GM19099 (cell line): ENCODE results near the gene NGFR.

Source experiments
- POLR2A ChIP-seq: IDR thresholded peaks from 3 replicates; pipeline ENCODE4 v1.6.1; 2011; ENCODE audit warnings: low read depth; ENCODE audit not compliant: insufficient read length; ENCODE audit errors: extremely low read depth

NGFR gene

GRCh38 chr17:49527927-49528651 lies 33.0 kb downstream of the NGFR start:
- TF ChIP-seq POLR2A = no peak

- TF ChIP-seq POLR2A = no peak
Observed at GRCh38 chr17:49528966-49529365, 33.9 kb downstream of the NGFR start.

GRCh38 chr17:49530118-49530517 lies 35.0 kb downstream of the NGFR start:
- no peak for TF ChIP-seq POLR2A

GRCh38 chr17:49543860-49544259 lies 48.8 kb downstream of the NGFR start:
- no peak for TF ChIP-seq POLR2A

GRCh38 chr17:49545007-49545660 lies 50.0 kb downstream of the NGFR start:
- TF ChIP-seq POLR2A = no peak

GRCh38 chr17:49545806-49546545 lies 50.9 kb downstream of the NGFR start:
- no peak for TF ChIP-seq POLR2A

DNA sequence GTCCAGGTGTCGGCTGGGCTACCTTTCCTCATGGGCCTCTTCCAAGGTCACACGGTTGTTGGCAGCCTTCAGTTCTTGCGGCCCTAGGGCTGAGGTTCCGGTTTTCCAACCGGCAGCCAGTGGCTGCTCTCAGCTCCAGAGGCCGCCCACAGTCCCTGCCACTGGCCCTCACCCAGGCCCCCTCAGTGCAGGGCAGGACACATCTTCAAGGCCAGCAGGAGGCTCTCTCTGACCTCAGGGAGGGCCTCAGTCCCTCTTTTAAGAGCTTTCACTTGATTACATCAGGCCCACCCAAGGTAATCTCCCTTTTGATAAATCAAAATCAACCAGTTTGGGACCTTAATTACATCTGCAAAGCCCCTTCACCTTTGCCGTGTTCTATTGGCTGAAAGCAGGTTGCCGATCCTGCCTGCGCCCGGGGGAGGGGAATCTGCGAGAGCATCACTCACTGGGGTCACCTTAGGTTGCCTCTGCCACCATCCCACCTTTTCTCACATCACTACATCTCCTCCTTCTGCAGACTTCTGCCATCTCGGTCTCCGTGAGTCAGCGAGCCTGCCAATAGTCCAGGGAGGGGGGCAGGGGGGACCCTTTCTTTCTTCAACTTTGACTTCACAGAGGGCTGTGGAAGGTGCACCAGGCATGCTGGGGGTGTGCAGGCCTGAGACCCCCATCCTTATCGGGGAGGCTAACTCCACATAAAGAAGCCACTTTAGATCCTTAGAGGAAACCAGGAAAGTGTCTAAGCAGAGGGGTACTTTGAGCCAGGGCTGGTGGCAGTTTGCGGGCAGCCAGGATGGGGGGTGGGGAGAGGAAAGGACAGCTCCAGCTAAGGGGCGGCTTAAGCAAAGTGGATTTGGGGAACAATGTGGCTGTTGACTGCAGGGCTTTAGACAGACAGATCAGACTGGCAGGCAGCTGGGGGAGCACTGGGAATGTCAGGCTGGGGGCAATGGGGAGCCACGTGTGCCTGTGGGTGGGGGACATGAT lies 51.7 kb downstream of the NGFR start:
- TF ChIP-seq POLR2A = no peak

DNA sequence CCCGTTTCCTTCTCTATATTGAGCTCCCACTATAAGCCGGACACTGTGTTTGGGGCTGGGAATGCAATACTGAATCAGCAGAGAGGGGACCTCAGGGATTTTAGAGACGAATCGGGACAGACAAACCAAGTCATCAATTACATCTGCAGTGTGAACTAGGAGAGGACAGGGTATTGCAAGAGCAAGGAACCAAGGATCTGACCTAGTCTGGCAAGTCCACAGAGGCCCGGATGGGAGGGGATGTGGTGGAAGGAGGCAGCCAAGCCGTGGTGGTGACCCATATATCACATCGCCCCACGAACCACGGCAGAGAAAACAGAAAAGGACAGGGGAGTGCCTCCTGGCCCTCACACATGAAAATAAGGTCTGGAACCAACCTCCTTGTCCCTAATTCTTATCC lies 52.5 kb downstream of the NGFR start:
- no peak for TF ChIP-seq POLR2A

DNA sequence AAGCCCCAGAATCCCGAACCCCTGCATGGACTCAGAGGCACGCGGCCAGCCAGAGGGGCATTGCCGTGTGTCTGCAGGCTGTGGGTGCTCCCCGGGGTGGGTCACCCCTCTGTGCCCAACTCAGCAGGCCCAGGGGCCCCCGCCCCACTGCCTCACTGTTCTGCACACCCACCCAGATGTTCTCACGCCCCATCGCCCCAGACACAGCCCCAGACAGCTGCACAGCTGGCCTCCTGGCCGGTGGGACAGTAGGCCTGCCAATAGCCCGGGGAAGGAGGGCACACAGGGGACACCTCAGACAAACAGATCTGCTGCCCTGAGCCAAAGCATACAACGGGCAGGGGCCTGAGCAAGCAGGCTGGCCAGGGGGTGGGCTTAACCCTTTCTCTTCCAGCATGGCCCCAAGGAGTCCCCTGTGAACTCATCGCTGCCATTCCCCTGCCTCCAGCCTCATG lies 53.0 kb downstream of the NGFR start:
- no peak for TF ChIP-seq POLR2A

- no peak for TF ChIP-seq POLR2A
Observed at GRCh38 chr17:49548506-49549310, 53.6 kb downstream of the NGFR start.

- no peak for TF ChIP-seq POLR2A
Observed at GRCh38 chr17:49549311-49549605, 54.2 kb downstream of the NGFR start.

- no peak for TF ChIP-seq POLR2A
Observed at GRCh38 chr17:49549691-49550678, 54.9 kb downstream of the NGFR start.

- no peak for TF ChIP-seq POLR2A
Observed at GRCh38 chr17:49551221-49552069, 56.4 kb downstream of the NGFR start.
